ENCODE data around the gene CST9. TPM values are rescaled to one million over a fixed set of nuclear protein-coding genes. Genes with fewer than 3 reads are reported as not detected.

Gene CST9, protein sequence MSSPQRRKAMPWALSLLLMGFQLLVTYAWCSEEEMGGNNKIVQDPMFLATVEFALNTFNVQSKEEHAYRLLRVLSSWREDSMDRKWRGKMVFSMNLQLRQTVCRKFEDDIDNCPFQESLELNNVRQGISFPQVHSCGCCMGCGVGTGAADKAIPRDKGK
- total RNA-seq = not detected

DNA sequence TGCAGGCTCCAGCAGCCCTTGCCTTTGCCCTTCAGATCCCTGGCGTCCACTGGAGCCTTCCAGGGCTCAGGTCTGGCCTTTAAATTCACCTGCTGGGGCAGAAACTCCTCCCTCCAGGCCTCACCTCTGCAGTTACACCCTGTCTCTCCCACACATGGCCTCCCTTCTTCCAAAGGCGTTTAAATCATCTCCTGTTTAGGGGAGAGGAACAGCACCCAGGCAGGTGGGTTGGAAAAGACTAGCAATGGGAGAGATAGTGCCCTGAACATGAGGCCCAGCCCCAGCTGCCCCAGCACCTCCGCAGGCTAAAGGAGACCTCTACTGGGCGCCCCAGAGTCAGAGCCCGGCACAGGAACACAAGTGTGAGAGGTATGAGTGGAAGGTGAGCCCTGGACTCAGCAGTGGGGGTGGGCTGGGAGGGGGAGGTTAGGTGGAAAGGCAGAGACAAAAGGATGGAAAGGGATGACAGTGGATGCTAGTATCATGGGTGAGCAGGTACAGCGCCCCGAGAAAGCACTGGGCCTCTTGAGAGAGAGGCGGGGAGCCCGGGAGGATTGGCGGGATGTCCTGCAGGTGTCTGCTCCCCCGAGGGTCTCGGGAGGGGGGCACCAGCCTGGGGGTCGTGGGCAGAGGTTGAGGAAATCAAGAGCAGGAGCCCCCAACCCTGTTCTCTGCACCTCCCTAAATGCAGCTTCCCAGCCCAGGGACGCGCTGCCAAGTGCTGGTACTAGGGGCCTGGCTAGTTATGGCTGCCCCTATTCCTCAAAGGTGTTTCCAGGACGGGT, at the start of gene CST9:
CST9 (minus strand) TSS at position 51 of the 785 bp plus-strand sequence. CDS start 53 bp downstream, outside the sequence.

DNA sequence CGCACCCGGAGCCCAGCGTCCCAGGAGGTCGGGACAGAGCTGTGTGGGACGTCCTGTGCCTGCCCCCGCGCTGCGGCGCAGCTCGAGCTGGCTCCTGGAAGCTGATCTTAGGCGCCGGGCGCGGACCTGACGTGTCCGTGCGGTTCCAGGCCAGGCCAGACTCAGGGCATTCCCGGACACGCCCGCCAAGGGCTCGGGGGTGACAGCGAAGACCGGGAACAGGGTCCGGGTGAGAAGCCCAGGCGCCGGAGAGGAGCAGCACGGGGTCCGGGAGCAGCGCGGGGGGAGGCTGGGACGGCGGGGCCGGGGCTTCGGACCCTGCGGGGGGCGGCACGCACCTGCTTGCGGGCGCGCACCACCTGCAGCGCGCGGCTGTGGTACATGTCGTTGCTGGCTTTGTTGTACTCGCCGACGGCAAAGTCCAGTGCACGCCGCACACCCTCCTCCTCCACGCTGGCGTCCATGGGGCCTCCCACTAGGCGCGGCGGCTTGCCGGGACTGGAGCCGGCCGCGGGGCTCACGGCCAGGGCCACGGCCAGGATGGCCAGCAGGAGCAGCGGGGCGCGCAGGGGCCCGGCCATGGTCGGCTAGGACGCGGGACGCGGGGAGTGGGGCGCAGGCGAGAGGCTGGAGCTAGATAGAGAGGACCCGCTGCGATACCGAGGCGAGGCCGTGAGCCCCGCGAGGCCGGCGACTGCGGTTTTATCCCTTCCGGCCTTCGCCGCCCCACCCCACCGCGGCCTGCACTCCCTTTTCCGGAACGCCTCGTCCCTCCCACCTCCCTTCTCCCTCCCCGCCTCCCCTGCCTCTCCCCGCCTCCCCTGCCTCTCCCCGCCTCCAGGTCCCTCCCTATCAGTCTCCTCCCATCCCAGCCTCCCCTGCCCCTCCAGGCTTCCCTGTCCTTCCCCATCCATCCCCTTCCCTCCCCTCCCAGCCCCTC, 31.8 kb upstream of the CST9 start, which contains the start of gene CST3:
CST3 (minus strand) TSS at position 674 of the 940 bp plus-strand sequence; CDS start at position 581, 93 bp downstream.

DNA sequence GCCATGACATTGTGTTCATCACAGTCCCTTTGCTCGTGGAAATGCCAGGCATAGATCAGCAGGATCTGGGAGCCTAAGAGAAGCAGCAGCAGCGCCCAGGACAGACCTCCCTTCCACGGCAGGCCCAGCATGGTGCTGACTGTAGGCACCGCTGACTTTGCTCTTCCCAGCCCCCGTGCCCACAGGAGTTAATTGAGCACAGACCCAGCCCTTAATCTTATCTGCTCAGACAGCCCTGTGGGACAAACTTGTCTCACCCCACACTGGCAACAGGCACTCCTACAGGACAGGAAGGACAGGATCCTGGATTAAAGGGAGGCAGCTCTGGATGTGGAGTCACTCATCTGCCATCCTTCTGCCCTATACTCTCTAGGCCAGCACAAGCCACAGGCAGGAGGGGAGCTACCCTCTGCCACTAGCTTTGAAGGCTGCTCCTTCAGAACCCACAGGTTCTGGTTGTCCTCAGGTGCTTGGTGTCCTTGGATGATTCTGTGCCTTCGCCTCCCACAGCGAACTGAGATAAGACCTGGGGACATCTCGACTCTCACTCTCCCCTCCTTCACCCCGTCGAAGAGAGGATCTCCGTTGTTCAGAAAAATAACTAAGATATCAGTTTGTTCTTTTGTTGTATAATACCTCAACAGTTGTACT, 37.3 kb downstream of the CST9 start, which contains the start of gene CST9L:
CST9L (minus strand) TSS at position 165 of the 651 bp plus-strand sequence; CDS start at position 131, 34 bp downstream.

Other genes with a start within 250 kb of the CST9 start
- gene GZF1, start 243.7 kb downstream of the CST9 start, total RNA-seq = 33.0 TPM
- 18.2 TPM for gene NAPB, start 184.4 kb downstream of the CST9 start, total RNA-seq
- gene CSTL1, start 166.2 kb downstream of the CST9 start, total RNA-seq = not detected
- not detected for gene CST11, start 153.0 kb downstream of the CST9 start, total RNA-seq
- not detected for gene CST8, start 114.8 kb downstream of the CST9 start, total RNA-seq
- not detected for gene CST9L, start 37.4 kb downstream of the CST9 start, total RNA-seq
- gene CST3, start 32.0 kb upstream of the CST9 start, total RNA-seq = 253 TPM
- gene CST4, start 83.1 kb upstream of the CST9 start, total RNA-seq = not detected
- gene CST1, start 145.0 kb upstream of the CST9 start, total RNA-seq = not detected
- not detected for gene CST2, start 220.8 kb upstream of the CST9 start, total RNA-seq